K562 (cell line): ENCODE measurements around the gene CD19. TPM values are rescaled to one million over a fixed set of nuclear protein-coding genes. Genes with fewer than 3 reads are reported as not detected.

Experiments used
- ATAC-seq: fragments of 200-7000 bp; cut with Tn5 transposase; 3 replicates; pipeline ENCODE4 v1.9.1; 2020; ENCODE audit warnings: moderate library complexity
- BruUV-seq: library from RNA; stranded (reverse); fragments of 400-500 nt; replicated peaks from 2 replicates; lab custom pipeline; 2021; lab: Mats Ljungman, UMichigan
- CTCF ChIA-PET: fragments of 300-600 bp; formaldehyde crosslinking; extraction: SDS; loops from one replicate; lab custom pipeline; 2021; ENCODE audit warnings: low intra/inter-chr PET ratio; lab: Yijun Ruan, JAX
- POLR2A ChIA-PET: fragments of 300-600, 350-650 bp; sonication (Branson Sonifier 250); formaldehyde crosslinking; extraction: SDS; loops from one replicate; lab custom pipeline; 2021; ENCODE audit warnings: antibody characterized with exemption, inconsistent platforms; lab: Yijun Ruan, JAX
- DNase-seq, 4 experiments: peaks; one replicate each; pipeline versions ENCODE4 v3.0.0 to v3.0.0-alpha.2; 2011 to 2018; ENCODE audit warnings: low spot score in 3 of 4, mixed read lengths in 3 of 4; ENCODE audit errors: extremely low read depth in 1 of 4
- FAIRE-seq: peaks from 2 replicates; lab custom pipeline; 2011; peaks lifted over from hg19 to GRCh38; lab: Jason Lieb, UNC
- H2AFZ ChIP-seq: 2 replicates; pipeline ENCODE4 v1.6.0; 2011; ENCODE audit warnings: low read depth, low read length, control low read depth, inconsistent platforms
- H3K27ac ChIP-seq: fragments of 200-600 bp; 3 replicates; pipeline ENCODE4 v1.8.0; 2011; ENCODE audit warnings: low read depth, mild to moderate bottlenecking, control low read depth, inconsistent platforms, low read length, moderate library complexity, mixed read lengths; ENCODE audit errors: extremely low read depth
- H3K27me3 ChIP-seq, 2 experiments: fragments of 300-600 bp in 1 of 2; 2 replicates in 1 of 2; 3 replicates in 1 of 2; pipeline versions ENCODE4 v1.6.0 to v1.8.0; 2011; ENCODE audit warnings: inconsistent platforms in 2 of 2, low read length in 2 of 2, mild to moderate bottlenecking in 1 of 2, mixed read lengths in 1 of 2, moderate library complexity in 1 of 2; ENCODE audit not compliant: control insufficient read depth in 2 of 2, insufficient read depth in 2 of 2
- H3K36me3 ChIP-seq: fragments of 300-600 bp; 3 replicates; pipeline ENCODE4 v1.8.0; 2011; ENCODE audit warnings: mild to moderate bottlenecking, low read length, inconsistent platforms; ENCODE audit not compliant: control insufficient read depth, insufficient read depth
- H3K4me1 ChIP-seq, 2 experiments: fragments of 200-600 bp in 1 of 2; replicated peaks in 1 of 2; 2 replicates in 1 of 2; 3 replicates in 1 of 2; pipeline versions ENCODE4 v1.5.1 to v1.8.0; 2011; ENCODE audit warnings: inconsistent platforms in 2 of 2, low read length in 2 of 2, mild to moderate bottlenecking in 1 of 2, mixed read lengths in 1 of 2, moderate library complexity in 1 of 2; ENCODE audit not compliant: control insufficient read depth in 2 of 2, insufficient read depth in 2 of 2
- H3K4me2 ChIP-seq: 2 replicates; pipeline ENCODE4 v1.6.1; 2011; ENCODE audit warnings: low read length, control low read depth, inconsistent platforms, mixed read lengths; ENCODE audit not compliant: insufficient read depth
- H3K4me3 ChIP-seq: fragments of 200-600 bp; sonication (generic), shearing (Covaris generic); 2 replicates; pipeline ENCODE4 v1.5.1; 2016; ENCODE audit warnings: control low read depth, inconsistent platforms
- H3K79me2 ChIP-seq: fragments of 200-600 bp; 3 replicates; pipeline ENCODE4 v1.8.0; 2011; ENCODE audit warnings: low read length, inconsistent platforms; ENCODE audit not compliant: control insufficient read depth, insufficient read depth
- H3K9ac ChIP-seq, 2 experiments: 2 replicates each; pipeline versions ENCODE4 v1.6.0 to v1.6.1; 2011; ENCODE audit warnings: low read depth in 2 of 2, low read length in 2 of 2, control low read depth in 1 of 2, inconsistent platforms in 1 of 2, mild to moderate bottlenecking in 1 of 2, mixed read lengths in 1 of 2; ENCODE audit not compliant: insufficient read depth in 1 of 2
- H3K9me1 ChIP-seq: one replicate; pipeline ENCODE4 v1.6.0; 2011; ENCODE audit warnings: inconsistent platforms, mild to moderate bottlenecking, low read length, moderate library complexity; ENCODE audit not compliant: control insufficient read depth, insufficient read depth
- H3K9me3 ChIP-seq: replicated peaks from 2 replicates; pipeline ENCODE4 v1.5.1; 2011; ENCODE audit warnings: low read depth, low read length, inconsistent platforms; ENCODE audit not compliant: control insufficient read depth, insufficient read depth
- H4K20me1 ChIP-seq: replicated peaks from 2 replicates; pipeline ENCODE4 v1.6.1; 2011; ENCODE audit warnings: low read length, inconsistent platforms, mixed read lengths; ENCODE audit not compliant: control insufficient read depth, insufficient read depth
- CREBBP ChIP-seq: IDR thresholded peaks from one replicate; pipeline ENCODE4 v1.6.1; 2012; ENCODE audit warnings: low read depth, mild to moderate bottlenecking, control low read depth, inconsistent platforms, low read length
- HMGN3 ChIP-seq: IDR thresholded peaks from 2 replicates; pipeline ENCODE4 v1.6.1; 2011; ENCODE audit warnings: borderline replicate concordance, low read depth, mild to moderate bottlenecking, mixed read lengths, low read length; ENCODE audit not compliant: insufficient read length; ENCODE audit errors: extremely low read depth
- L3MBTL2 ChIP-seq: fragments of 450-650 bp; IDR thresholded peaks from 2 replicates; pipeline ENCODE4 v1.6.1; 2016; ENCODE audit warnings: mild to moderate bottlenecking, moderate library complexity
- POLR2B ChIP-seq: fragments of 450-650 bp; IDR thresholded peaks from 2 replicates; pipeline ENCODE4 v1.6.1; 2018; ENCODE audit warnings: low read depth; ENCODE audit not compliant: partially characterized antibody
- ZNF121 ChIP-seq: sonication (generic); formaldehyde crosslinking; conservative IDR thresholded peaks from 2 replicates; pipeline ENCODE4 v1.8.0; 2022; ENCODE audit warnings: missing genetic modification reagents
- ZNF239 ChIP-seq: fragments of 250-450 bp; sonication (Bioruptor Pico); IDR thresholded peaks from 2 replicates; pipeline ENCODE4 v1.4.0; 2020; ENCODE audit warnings: mild to moderate bottlenecking
- ZNF551 ChIP-seq: fragments of 250-450 bp; sonication (Bioruptor Pico); IDR thresholded peaks from 2 replicates; pipeline ENCODE4 v1.5.0; 2021; ENCODE audit warnings: mild to moderate bottlenecking, moderate library complexity
- WGBS: fragments of 100-300 bp; shearing (Covaris generic); methylation state at CpG from one replicate; pipeline ENCODE4 v1.1.6; 2016; ENCODE audit warnings: low coverage, mixed read lengths; ENCODE audit not compliant: insufficient coverage; ENCODE audit errors: missing lambda C conversion rate; 5-methylcytosine and 5-hydroxymethylcytosine counted together
- in situ Hi-C: fragments of 300-500 bp; cut with MboI; formaldehyde crosslinking; loops from 4 replicates; pipeline ENCODE4 v1.15.0; 2018; ENCODE audit warnings: inconsistent platforms, mixed read lengths
- intact Hi-C: fragments of 100-400 bp; cut with micrococcal nuclease; formaldehyde crosslinking; loops from 2 replicates; pipeline ENCODE4 v1.14.2; 2022
- polyA plus RNA-seq, 8 experiments: library from polyadenylated mRNA; depleted of rRNA in 4 of 8; stranded (reverse) in 5 of 8; unstranded in 3 of 8; fragments of >200 nt; fragmentation: Nextera tagmentation in 2 of 8; fragmentation: Illumina TruSeq in 1 of 8; extraction: Ambion mirVana in 2 of 8; extraction: Trizol in 1 of 8; gene quantifications; 2 replicates each; pipeline versions ENCODE4 v1.2.1 to v1.2.3, GENCODE V29; 2011 to 2014; ENCODE audit warnings: inconsistent platforms in 1 of 8, missing spikeins in 1 of 8
- total RNA-seq, 7 experiments: library from RNA; depleted of rRNA in 6 of 7; stranded (reverse); fragments of >200 nt in 6 of 7; fragmentation: Illumina TruSeq in 2 of 7; extraction: Trizol in 2 of 7; gene quantifications; 2 replicates each; pipeline versions ENCODE4 v1.2.1 to v1.2.3, GENCODE V29; 2011 to 2021; ENCODE audit warnings: low replicate concordance in 1 of 7

Gene CD19
- total and polyA plus RNA-seq, 9 of the 15 experiments (the other 6 are each of a cell fraction or from before 2014, with no cell fraction given): 0.27 to 3.7 (median 2.0) TPM; not detected in 1

- WGBS: 79% methylated on average over 3 of the region's 3 CpGs
- Histone ChIP-seq H3K4me3 (no peak overlapping the region), H3K9me1 (no peaks in the 10 kb centered on the region), H3K9ac (no peak overlapping the region), H3K4me1 (peaks cover 0 to 10% of the 10 kb centered on the region in 2 experiments; a peak in 2 of 5 replicates), H3K36me3 (no peaks in the 10 kb centered on the region), H2AFZ (no peak overlapping the region), H3K27me3 (no peaks in the 10 kb centered on the region), H3K4me2 (no peak overlapping the region), H3K79me2 (no peaks in the 10 kb centered on the region), H3K9me3 (no peaks in the 10 kb centered on the region), H3K27ac (no peak overlapping the region), H4K20me1 (no peaks in the 10 kb centered on the region)
- in situ Hi-C loops (no loop called here), intact Hi-C loops (no loop called here)
- ATAC-seq (no peak), DNase-seq (no peak), FAIRE-seq (no peak)
- no TSS peak for BruUV-seq
- CTCF ChIA-PET: no interaction called here
- TF ChIP-seq ZNF121 (CRISPR knock-in tag) (peak; percentile 78; the same call in 1 of the 2 replicates), HMGN3 (no peak), CREBBP (no peak), L3MBTL2 (no peak), ZNF551 (CRISPR knock-in tag) (no peak), ZNF239 (CRISPR knock-in tag) (no peak)
- POLR2A ChIA-PET: interaction anchor here (0.9 kb wide), 1 partner anchor 26 kb away, joined by 3 read pairs; no protein-coding TSS in a partner anchor
These were observed 13.1 kb upstream of the CD19 start for GRCh38 chr16:28918698-28919097.

GRCh38 chr16:28923231-28923587 lies 8.6 kb upstream of the CD19 start:
- FAIRE-seq (no peak), DNase-seq (no peak), ATAC-seq (no peak)
- H3K9ac ChIP-seq: no peak overlapping the region
- no peak overlapping the region for H2AFZ ChIP-seq
- ChIA-PET POLR2A (interaction anchor here (0.5 to 2.2 kb wide), 3 partner anchors 9 to 22 kb away, joined by 3 to 10 read pairs (median 5); no protein-coding TSS in a partner anchor), CTCF (no interaction called here)
- WGBS: 90% methylated on average over 3 of the region's 3 CpGs
- no peaks in the 10 kb centered on the region for H3K9me3 ChIP-seq
- no peak overlapping the region for H3K27ac ChIP-seq
- H3K27me3 ChIP-seq: no peaks in the 10 kb centered on the region
- in situ Hi-C loops (no loop called here), intact Hi-C loops (no loop called here)
- TF ChIP-seq POLR2B: no peak
- H4K20me1 ChIP-seq: no peaks in the 10 kb centered on the region
- H3K79me2 ChIP-seq: no peaks in the 10 kb centered on the region
- H3K9me1 ChIP-seq: peaks cover 5% of the 10 kb centered on the region
- H3K4me3 ChIP-seq: no peak overlapping the region
- H3K4me2 ChIP-seq: no peak overlapping the region
- H3K36me3 ChIP-seq: no peaks in the 10 kb centered on the region
- no TSS peak for BruUV-seq
- H3K4me1 ChIP-seq: peaks cover 9 to 15% of the 10 kb centered on the region in 2 experiments
